ENCODE results near the gene MUS81.
A peak's percentile ranks its signal among the peaks of the same experiment; 100 is the strongest.
"Not testable (repeated sequence)": the region's sequence is repeated elsewhere in the genome, so short reads cannot be mapped to it uniquely, and the experiment has no call there.

MUS81 gene

DNA sequence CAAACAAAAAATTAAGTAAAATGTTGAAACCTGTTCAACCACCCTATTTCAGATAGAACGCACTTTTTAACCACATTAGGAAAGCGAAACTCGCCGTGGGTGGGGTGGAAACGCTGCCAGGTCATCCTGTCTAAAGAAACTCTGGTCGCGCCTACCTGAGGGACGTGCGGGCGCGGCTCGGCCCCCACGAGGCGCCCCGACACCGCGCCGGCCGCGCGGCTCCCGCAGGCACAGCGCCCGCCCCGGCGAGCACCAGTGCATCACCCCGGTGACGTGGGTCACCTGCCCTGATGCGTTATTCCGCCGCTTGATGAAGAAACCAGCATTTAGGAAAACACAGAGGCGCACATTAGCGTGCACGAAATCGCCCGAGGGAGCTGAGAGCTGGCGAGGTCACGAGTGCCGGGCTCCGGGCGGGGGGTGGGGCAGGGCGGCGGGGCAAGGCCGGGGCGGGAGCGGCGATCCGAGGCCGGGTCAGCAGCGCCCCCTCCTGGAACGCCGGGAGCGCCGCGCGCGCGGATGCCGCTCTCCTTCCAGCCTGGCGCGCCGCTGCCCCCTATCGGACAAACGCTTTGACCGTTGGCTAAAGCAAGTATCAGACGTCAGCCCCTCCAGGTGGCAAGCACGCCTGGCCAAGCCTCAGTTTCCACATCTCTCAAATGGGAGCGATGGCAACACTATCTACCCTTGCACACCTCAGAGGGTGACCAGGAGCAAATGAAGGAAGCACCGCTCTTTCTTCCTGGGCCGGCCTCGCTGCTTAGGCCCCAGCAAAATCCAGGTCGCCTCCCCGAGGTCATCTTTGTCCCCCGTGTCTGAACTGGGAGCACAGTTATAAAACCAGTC, 42.2 kb upstream of the MUS81 start:
- peak; percentile 98 for DNase-seq (ENCODE audit: low spot score)
- TF ChIP-seq, protein P1, sequence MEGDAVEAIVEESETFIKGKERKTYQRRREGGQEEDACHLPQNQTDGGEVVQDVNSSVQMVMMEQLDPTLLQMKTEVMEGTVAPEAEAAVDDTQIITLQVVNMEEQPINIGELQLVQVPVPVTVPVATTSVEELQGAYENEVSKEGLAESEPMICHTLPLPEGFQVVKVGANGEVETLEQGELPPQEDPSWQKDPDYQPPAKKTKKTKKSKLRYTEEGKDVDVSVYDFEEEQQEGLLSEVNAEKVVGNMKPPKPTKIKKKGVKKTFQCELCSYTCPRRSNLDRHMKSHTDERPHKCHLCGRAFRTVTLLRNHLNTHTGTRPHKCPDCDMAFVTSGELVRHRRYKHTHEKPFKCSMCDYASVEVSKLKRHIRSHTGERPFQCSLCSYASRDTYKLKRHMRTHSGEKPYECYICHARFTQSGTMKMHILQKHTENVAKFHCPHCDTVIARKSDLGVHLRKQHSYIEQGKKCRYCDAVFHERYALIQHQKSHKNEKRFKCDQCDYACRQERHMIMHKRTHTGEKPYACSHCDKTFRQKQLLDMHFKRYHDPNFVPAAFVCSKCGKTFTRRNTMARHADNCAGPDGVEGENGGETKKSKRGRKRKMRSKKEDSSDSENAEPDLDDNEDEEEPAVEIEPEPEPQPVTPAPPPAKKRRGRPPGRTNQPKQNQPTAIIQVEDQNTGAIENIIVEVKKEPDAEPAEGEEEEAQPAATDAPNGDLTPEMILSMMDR (IDR thresholded peaks at IDR 0.05; ENCODE audit: extremely low read depth, missing control alignments) = peak; percentile 100

DNA sequence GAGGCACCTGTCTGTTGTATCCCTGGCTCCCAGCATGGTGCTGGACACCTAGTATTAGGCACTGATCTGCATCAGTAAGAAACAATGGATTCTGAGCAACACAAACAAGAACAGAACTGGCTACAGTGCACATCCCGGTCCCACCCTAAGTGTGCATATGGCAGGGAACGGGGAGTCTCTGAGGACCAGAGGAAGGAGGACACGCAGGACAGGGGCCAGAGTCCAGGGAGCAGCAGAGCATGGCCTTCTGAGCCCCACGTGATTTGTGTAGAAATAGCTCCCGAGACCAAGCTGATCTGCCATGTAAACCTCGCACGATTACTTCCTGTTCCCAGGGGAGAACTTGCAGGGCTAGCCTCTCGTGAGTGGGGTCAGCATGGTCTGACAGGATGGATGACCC, 39.1 kb upstream of the MUS81 start:
- no peak for DNase-seq (ENCODE audit: low spot score)
- TF ChIP-seq, protein P1 (IDR thresholded peaks at IDR 0.05; ENCODE audit: extremely low read depth, missing control alignments) = no peak

DNA sequence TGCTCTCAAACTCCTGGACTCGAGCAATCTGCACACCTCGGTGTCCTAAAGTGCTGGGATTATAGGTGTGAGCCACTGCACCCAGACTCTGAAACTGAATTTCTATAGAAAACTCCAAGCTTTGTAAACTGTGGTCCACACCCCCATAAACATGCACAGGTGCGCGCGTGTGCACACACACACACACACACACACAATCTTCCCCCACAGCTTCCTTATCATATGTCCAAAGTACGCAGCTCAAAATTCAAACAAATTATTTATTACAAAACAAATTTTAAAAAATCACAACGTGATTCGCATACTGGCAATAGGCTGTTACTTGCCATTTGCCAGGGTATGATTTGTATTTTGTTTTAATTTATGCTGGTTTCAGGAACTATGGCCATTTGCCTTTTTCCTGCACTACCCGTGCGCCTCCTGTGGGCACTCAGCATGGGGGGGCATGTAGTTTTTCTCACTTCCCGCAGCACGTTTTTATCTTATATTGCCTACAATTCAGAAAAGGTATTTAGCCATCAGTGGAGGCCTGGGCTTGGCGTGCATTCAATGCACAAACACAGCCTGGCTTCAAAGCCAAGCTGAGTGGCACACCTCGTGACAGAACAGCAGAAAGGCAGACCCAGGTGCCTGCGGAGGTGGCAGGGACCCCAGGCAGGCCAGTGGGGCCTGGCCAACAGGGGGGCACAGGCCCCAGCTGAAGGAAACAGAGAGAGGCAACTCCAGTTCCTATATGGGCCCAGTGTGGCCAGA, 37.3 kb upstream of the MUS81 start:
- TF ChIP-seq, protein P1 (IDR thresholded peaks at IDR 0.05; ENCODE audit: extremely low read depth, missing control alignments) = no peak
- DNase-seq (ENCODE audit: low spot score) = no peak

DNA sequence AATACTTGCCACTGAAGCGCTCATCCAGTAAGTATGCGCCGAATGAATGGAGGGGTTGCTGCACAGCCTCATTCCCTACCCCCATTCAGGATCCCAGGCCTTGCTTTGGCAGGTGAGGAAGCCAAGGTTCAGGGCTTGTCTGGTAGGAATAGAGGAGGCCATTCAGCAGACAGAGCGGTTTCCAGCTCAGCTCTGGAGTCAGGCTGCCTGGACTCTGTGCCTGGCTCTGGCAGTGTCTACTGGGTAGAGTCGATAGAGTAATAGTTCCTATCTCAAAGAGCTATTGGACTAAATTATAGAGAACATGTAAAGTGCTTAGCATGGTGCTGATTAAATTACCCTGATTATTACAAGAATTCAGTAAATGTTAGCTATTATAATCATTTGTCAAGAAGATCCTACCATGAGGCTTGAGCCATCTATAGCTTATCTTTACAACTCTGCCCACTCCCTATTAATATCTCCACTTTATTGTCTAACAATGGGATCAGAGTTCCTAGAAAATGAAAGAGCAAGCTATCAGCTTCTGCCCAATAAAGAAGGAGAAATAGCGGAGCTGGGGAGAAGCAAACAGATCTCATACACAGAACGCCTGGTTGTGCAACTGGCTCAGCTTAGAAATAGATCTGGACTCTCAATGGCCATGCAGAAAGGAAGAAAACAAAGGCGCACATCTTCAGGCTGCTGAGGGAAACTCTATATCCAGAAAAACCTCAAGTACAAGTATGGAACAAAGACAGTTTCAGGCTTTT, 33.1 kb upstream of the MUS81 start:
- TF ChIP-seq, protein P1 (IDR thresholded peaks at IDR 0.05; ENCODE audit: extremely low read depth, missing control alignments) = no peak
- no peak for DNase-seq (ENCODE audit: low spot score)

DNA sequence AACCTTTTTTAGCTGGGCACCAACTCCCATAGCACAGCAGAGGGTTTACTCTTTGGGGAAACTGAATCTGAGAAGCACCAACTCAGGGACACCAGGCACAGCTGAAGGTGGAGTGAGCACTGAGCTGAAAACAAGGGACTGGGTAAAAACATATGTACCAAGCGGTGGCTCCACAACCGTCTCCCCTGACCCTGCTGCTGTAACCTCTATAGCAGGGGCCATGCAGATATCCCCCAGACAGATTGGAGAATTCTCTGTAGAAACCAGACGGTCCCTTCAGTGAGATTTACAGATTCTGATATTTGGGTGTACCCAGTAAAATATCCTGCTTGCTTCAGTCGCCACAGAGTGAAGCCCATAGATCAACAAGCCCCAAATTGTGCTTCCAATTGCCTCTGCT, 30.8 kb upstream of the MUS81 start:
- TF ChIP-seq, protein P1 (IDR thresholded peaks at IDR 0.05; ENCODE audit: extremely low read depth, missing control alignments) = no peak
- DNase-seq (ENCODE audit: low spot score) = no peak

DNA sequence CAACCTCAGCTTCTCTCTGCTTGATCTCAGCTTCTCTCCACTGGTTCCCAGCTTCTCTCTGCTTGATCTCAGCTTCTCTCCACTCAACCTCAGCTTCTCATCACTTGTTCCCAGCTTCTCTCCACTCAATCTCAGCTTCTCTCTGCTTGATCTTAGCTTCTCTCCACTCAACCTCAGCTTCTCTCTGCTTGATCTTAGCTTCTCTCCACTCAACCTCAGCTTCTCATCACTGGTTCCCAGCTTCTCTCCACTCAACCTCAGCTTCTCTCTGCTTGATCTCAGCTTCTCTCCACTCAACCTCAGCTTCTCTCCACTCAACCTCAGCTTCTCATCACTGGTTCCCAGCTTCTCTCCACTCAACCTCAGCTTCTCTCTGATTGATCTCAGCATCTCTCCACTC, 28.0 kb upstream of the MUS81 start:
- not testable (repeated sequence) for DNase-seq (ENCODE audit: low spot score)

DNA sequence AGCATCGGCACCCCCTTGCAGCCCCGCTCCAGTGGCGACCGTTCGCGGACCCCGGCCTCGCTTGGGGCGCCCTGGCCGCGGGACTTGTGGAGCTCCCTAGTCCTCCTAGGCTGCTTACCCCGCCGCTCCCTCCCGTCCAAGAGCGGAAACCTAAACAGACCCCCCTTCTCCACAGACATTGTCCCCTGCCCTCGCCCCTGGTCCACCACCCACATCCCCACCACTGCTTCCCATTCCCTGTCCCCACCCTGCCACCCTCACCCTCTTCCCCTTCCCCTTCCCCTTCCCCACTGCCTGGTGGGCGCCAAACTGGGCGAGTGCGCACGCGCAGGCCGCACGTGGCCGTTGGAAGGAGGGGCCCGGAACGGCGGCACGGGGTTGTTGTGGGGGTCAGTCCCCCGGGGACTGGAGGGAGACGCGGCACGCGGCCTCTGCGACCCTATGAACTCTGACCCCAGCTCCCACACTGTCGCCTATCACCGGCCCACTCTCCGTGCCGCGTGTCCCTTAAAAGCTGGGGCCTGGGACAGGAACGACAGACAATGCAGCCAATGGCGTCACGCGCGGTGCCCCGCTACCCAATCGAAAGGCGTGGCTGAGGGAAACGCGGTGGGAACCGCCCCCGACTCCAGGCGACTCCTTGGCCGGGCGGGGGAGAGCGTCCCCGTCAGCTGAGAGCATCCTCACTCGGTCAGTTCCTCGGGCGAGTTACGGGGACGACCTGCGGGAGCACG, 26.8 kb upstream of the MUS81 start, which contains the start of gene SNX32:
SNX32 (plus strand) TSS at position 667 of the 734 bp plus-strand sequence. CDS start 103 bp downstream, outside the sequence.
- TF ChIP-seq, protein P1 (IDR thresholded peaks at IDR 0.05; ENCODE audit: extremely low read depth, missing control alignments) = no peak
- peak; percentile 98 for DNase-seq (ENCODE audit: low spot score)

All from GM20000 (cell line).